HG03457 (cell line): ENCODE measurements around the gene MYO5A.
A peak's percentile ranks its signal among the peaks of the same experiment; 100 is the strongest.

Source experiments
- ATAC-seq: cut with Tn5 transposase; IDR thresholded peaks from one replicate; pipeline ENCODE4 v1.9.1; 2021; ENCODE audit warnings: moderate number of reproducible peaks; ENCODE audit not compliant: unreplicated experiment

Gene MYO5A

GRCh38 chr15:52338058-52338457, 190.6 kb downstream of the MYO5A start:
- no peak for ATAC-seq

GRCh38 chr15:52337198-52337853, 191.4 kb downstream of the MYO5A start:
- no peak for ATAC-seq

- no peak for ATAC-seq
Observed at GRCh38 chr15:52336529-52336928, 192.2 kb downstream of the MYO5A start.

GRCh38 chr15:52334491-52335160, 194.1 kb downstream of the MYO5A start:
- ATAC-seq = no peak

GRCh38 chr15:52331490-52332240, 197.0 kb downstream of the MYO5A start:
- peak; percentile 95 for ATAC-seq

- ATAC-seq = no peak
Observed at GRCh38 chr15:52329987-52330386, 198.7 kb downstream of the MYO5A start.

- no peak for ATAC-seq
Observed at GRCh38 chr15:52329150-52329549, 199.5 kb downstream of the MYO5A start.

- no peak for ATAC-seq
Observed at GRCh38 chr15:52328680-52329079, 200.0 kb downstream of the MYO5A start.

GRCh38 chr15:52326756-52327155, 201.9 kb downstream of the MYO5A start:
- ATAC-seq = no peak

- no peak for ATAC-seq
Observed at GRCh38 chr15:52324109-52324508, 204.6 kb downstream of the MYO5A start.

- no peak for ATAC-seq
Observed at GRCh38 chr15:52318729-52319500, 209.8 kb downstream of the MYO5A start.

- ATAC-seq = no peak
Observed at GRCh38 chr15:52317688-52318087, 211.0 kb downstream of the MYO5A start.

GRCh38 chr15:52317022-52317421, 211.7 kb downstream of the MYO5A start:
- ATAC-seq = no peak

- ATAC-seq = peak; percentile 48
Observed at GRCh38 chr15:52309154-52309548, 219.5 kb downstream of the MYO5A start.

- peak; percentile 54 for ATAC-seq
Observed at GRCh38 chr15:52308446-52309153, 220.1 kb downstream of the MYO5A start.

- no peak for ATAC-seq
Observed at GRCh38 chr15:52307847-52308246, 220.8 kb downstream of the MYO5A start.

- ATAC-seq = no peak
Observed at GRCh38 chr15:52306270-52306669, 222.4 kb downstream of the MYO5A start.

- ATAC-seq = no peak
Observed at GRCh38 chr15:52303093-52303772, 225.4 kb downstream of the MYO5A start.

GRCh38 chr15:52301265-52301847, 227.3 kb downstream of the MYO5A start:
- ATAC-seq = no peak
